Peyer's patch (tissue), 4 donors: ENCODE data around the gene FYB2.

Experiments used
- POLR2A ChIP-seq, 2 donors: fragments of 450-650 bp; IDR thresholded peaks; one replicate each; pipeline ENCODE4 v1.5.1; 2017; ENCODE audit warnings: antibody characterized with exemption in 2 of 2, mild to moderate bottlenecking in 2 of 2, moderate library complexity in 2 of 2
- TF ChIP-seq, protein P1 (sequence below), 6 experiments: fragments of 450-650 bp in 4 of 6; fragments of 200-600 bp in 2 of 6; sonication (generic) in 1 of 6; IDR thresholded peaks; one replicate each; pipeline ENCODE4 v1.5.1; 2017 to 2019; ENCODE audit warnings: antibody characterized with exemption in 6 of 6, mild to moderate bottlenecking in 3 of 6, moderate library complexity in 1 of 6

DNA sequence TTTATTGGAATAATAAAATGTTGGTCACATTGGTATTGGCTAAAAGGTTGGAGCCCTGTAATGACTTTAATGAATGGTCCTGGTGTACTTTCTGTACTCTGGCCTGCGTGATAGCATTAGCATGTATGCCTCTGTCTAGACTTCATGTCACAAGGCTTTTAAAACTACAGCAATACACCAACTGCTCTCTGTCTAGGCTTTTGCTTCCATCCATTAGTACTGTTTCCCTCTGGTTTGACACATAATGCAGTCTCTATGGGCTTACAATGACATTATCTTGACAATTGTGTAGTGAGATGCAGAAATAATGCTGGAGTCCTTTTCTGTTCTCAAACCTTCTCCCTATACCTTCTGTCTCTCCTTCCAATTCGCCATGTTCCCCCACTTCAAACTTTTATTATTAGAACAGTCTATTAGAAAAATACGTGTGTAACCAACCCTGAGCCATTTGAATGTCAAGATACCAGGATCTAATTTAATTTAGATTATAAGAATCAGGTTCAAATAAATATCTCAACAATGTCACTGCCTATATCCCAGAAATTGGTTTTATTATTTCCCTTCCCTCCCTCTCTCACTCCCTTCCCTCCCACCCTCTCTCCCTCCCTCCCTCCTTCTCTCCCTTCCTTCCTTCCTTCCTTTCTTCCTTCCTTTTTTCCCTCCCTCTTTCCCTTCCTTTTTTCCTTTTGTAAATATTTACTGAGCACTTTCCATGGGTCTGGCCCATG is 44.2 kb upstream of the FYB2 start:
- TF ChIP-seq POLR2A (IDR thresholded peaks at IDR 0.05) = no peak
- TF ChIP-seq, protein P1, sequence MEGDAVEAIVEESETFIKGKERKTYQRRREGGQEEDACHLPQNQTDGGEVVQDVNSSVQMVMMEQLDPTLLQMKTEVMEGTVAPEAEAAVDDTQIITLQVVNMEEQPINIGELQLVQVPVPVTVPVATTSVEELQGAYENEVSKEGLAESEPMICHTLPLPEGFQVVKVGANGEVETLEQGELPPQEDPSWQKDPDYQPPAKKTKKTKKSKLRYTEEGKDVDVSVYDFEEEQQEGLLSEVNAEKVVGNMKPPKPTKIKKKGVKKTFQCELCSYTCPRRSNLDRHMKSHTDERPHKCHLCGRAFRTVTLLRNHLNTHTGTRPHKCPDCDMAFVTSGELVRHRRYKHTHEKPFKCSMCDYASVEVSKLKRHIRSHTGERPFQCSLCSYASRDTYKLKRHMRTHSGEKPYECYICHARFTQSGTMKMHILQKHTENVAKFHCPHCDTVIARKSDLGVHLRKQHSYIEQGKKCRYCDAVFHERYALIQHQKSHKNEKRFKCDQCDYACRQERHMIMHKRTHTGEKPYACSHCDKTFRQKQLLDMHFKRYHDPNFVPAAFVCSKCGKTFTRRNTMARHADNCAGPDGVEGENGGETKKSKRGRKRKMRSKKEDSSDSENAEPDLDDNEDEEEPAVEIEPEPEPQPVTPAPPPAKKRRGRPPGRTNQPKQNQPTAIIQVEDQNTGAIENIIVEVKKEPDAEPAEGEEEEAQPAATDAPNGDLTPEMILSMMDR (IDR thresholded peaks at IDR 0.05) = no peak
